AG08396 (cell line): ENCODE results near the gene ZBTB17.
"Not testable (repeated sequence)": the region's sequence is repeated elsewhere in the genome, so short reads cannot be mapped to it uniquely, and the experiment has no call there.

ENCODE experiments used
- DNase-seq: peaks from one replicate; pipeline ENCODE4 v3.0.0; 2012; ENCODE audit warnings: low spot score, mixed read lengths

Gene ZBTB17

GRCh38 chr1:15934211-15935055 lies 41.5 kb downstream of the ZBTB17 start:
- no peak for DNase-seq

- DNase-seq: no peak
Measured at GRCh38 chr1:15933684-15934083, 42.2 kb downstream of the ZBTB17 start.

- DNase-seq: no peak
Measured at GRCh38 chr1:15932612-15933011, 43.3 kb downstream of the ZBTB17 start.

- DNase-seq: no peak
Measured at GRCh38 chr1:15931884-15932283, 44.0 kb downstream of the ZBTB17 start.

GRCh38 chr1:15931401-15931800 lies 44.5 kb downstream of the ZBTB17 start:
- DNase-seq: no peak

GRCh38 chr1:15928971-15929965 lies 46.6 kb downstream of the ZBTB17 start:
- DNase-seq: no peak

- not testable (repeated sequence) for DNase-seq
Measured at GRCh38 chr1:15926448-15926847, 49.5 kb downstream of the ZBTB17 start.

- DNase-seq: no peak
Measured at GRCh38 chr1:15923241-15923640, 52.7 kb downstream of the ZBTB17 start.

- peak; percentile 40 for DNase-seq
Measured at GRCh38 chr1:15918962-15919715, 56.8 kb downstream of the ZBTB17 start.

- DNase-seq: no peak
Measured at GRCh38 chr1:15916916-15917315, 59.0 kb downstream of the ZBTB17 start.

- DNase-seq: no peak
Measured at GRCh38 chr1:15916417-15916816, 59.5 kb downstream of the ZBTB17 start.

GRCh38 chr1:15915991-15916390 lies 59.9 kb downstream of the ZBTB17 start:
- no peak for DNase-seq

GRCh38 chr1:15913607-15914006 lies 62.3 kb downstream of the ZBTB17 start:
- DNase-seq: not testable (repeated sequence)

GRCh38 chr1:15911927-15912326 lies 64.0 kb downstream of the ZBTB17 start:
- DNase-seq: no peak

GRCh38 chr1:15911141-15911540 lies 64.8 kb downstream of the ZBTB17 start:
- DNase-seq: no peak

- DNase-seq: no peak
Measured at GRCh38 chr1:15908597-15908996, 67.3 kb downstream of the ZBTB17 start.

GRCh38 chr1:15902882-15903281 lies 73.0 kb downstream of the ZBTB17 start:
- DNase-seq: peak; percentile 26

- no peak for DNase-seq
Measured at GRCh38 chr1:15900662-15901279, 75.1 kb downstream of the ZBTB17 start.

- DNase-seq: no peak
Measured at GRCh38 chr1:15899266-15899665, 76.6 kb downstream of the ZBTB17 start.

- DNase-seq: not testable (repeated sequence)
Measured at GRCh38 chr1:15896841-15897610, 78.9 kb downstream of the ZBTB17 start.

GRCh38 chr1:15895233-15895632 lies 80.7 kb downstream of the ZBTB17 start:
- DNase-seq: no peak
